Neural cell (in vitro differentiated cells): ENCODE data around the gene CYP46A1.

Source experiments
- EP300 ChIP-seq: fragments of 450-650 bp; conservative IDR thresholded peaks from 2 replicates; pipeline ENCODE4 v1.6.1; 2014; ENCODE audit warnings: antibody characterized with exemption, mild to moderate bottlenecking, moderate library complexity; ENCODE audit not compliant: poor library complexity, severe bottlenecking
- EZH2 ChIP-seq: fragments of 200-600, 300-800 bp; shearing (Covaris generic), sonication (generic); IDR thresholded peaks from 2 replicates; pipeline ENCODE4 v1.6.1; 2014; ENCODE audit warnings: antibody characterized with exemption, low read length, borderline replicate concordance, mild to moderate bottlenecking; ENCODE audit not compliant: insufficient read depth, poor library complexity, severe bottlenecking
- POLR2AphosphoS5 ChIP-seq: IDR thresholded peaks from 2 replicates; pipeline ENCODE4 v1.6.1; 2012
- TF ChIP-seq, protein P1 (sequence below): fragments of 450-650 bp; IDR thresholded peaks from 2 replicates; pipeline ENCODE4 v1.5.1; 2014; ENCODE audit warnings: antibody characterized with exemption, mild to moderate bottlenecking, moderate library complexity; ENCODE audit not compliant: poor library complexity, severe bottlenecking

- TF ChIP-seq EZH2 = no peak
- TF ChIP-seq, protein P1, sequence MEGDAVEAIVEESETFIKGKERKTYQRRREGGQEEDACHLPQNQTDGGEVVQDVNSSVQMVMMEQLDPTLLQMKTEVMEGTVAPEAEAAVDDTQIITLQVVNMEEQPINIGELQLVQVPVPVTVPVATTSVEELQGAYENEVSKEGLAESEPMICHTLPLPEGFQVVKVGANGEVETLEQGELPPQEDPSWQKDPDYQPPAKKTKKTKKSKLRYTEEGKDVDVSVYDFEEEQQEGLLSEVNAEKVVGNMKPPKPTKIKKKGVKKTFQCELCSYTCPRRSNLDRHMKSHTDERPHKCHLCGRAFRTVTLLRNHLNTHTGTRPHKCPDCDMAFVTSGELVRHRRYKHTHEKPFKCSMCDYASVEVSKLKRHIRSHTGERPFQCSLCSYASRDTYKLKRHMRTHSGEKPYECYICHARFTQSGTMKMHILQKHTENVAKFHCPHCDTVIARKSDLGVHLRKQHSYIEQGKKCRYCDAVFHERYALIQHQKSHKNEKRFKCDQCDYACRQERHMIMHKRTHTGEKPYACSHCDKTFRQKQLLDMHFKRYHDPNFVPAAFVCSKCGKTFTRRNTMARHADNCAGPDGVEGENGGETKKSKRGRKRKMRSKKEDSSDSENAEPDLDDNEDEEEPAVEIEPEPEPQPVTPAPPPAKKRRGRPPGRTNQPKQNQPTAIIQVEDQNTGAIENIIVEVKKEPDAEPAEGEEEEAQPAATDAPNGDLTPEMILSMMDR = no peak
- no peak for TF ChIP-seq POLR2AphosphoS5
- no peak for TF ChIP-seq EP300
These were observed 64.4 kb downstream of the CYP46A1 start for GRCh38 chr14:99748529-99748928.
